GM23248 (cell line): ENCODE results near the gene TECTA.

Experiments
- EZH2 ChIP-seq: fragments of 200-600 bp; sonication (generic); IDR thresholded peaks from 2 replicates; pipeline ENCODE4 v1.6.1; 2018; ENCODE audit warnings: antibody characterized with exemption, mild to moderate bottlenecking; ENCODE audit not compliant: insufficient read depth, poor library complexity, severe bottlenecking
- EZH2phosphoT487 ChIP-seq: fragments of 200-600 bp; sonication (generic); IDR thresholded peaks from 2 replicates; pipeline ENCODE4 v1.6.1; 2018; ENCODE audit warnings: antibody characterized with exemption, moderate library complexity, mild to moderate bottlenecking, low read depth; ENCODE audit not compliant: insufficient read depth

DNA sequence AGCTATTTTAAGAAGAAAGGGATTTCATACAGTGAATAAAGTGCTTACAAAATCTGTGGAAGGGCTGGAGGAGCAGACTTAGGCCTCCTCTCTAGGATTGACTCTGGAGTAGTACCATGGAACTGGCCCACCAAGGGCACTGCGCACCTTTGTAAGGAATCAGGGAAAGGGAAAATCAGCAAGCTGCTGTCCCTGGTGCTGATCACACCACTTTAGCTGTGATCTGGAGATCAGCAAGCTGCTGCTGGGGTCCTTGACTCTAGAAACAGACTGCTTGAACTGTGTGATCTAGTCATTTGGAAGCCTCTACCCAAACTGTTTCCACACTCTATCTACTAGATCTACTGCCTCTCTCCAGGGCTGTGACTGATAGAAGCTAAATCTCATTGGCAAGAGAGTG is 18.4 kb upstream of the TECTA start:
- TF ChIP-seq EZH2phosphoT487 (no peak), EZH2 (no peak)
